HG03432 (cell line): ENCODE results near the gene KIF21A.
A peak's percentile ranks its signal among the peaks of the same experiment; 100 is the strongest.
"Not testable (repeated sequence)": the region's sequence is repeated elsewhere in the genome, so short reads cannot be mapped to it uniquely, and the experiment has no call there.

Experiments used
- ATAC-seq: cut with Tn5 transposase; IDR thresholded peaks from one replicate; pipeline ENCODE4 v1.9.1; 2021; ENCODE audit warnings: mild to moderate bottlenecking, moderate library complexity; ENCODE audit not compliant: unreplicated experiment

Gene KIF21A

GRCh38 chr12:39443081-39443928 is at the start of gene KIF21A:
TSS of gene KIF21A (minus strand) at chr12:39443120. CDS start at chr12:39442970, 150 bp downstream.
- ATAC-seq, result peak; percentile 92

DNA sequence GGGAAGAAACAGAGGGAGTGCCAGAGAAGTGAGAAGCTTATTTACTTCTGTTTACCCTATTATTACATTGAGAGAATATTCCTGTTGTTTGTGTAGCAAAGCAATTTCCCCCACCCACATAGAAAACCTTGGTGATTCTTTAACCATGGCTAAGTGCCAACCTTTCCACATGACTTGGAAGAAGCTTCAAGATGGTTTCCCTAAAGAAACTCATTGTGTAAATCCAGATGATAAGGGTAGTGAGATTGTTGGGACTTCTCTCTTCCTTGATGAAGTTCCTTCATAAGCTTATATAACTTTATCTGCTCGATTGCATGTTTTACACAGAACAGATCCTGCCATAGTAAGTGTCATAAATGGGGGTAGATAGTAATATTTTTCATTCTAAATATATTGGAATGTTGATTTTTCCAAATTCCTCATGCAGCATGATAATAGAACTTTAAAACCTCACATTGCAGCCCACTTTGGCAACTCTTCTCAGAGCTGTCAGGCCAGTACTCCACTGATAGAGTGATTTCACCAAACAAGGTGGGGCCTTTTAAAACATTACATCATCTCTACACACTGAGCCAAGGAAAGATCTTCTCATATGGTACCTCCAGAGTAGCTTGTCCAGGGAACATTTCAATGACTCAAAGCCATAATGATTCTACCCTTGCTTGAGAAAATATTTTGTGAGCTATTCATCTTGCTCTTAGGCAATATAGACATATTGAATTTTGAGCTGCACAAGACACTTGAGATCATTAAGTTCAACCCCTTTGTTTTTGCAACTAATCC is 47.8 kb upstream of the KIF21A start:
- no peak for ATAC-seq

- ATAC-seq, result no peak
These were observed 40.7 kb upstream of the KIF21A start for GRCh38 chr12:39483597-39483996.

GRCh38 chr12:39483042-39483441 is 40.1 kb upstream of the KIF21A start:
- no peak for ATAC-seq

GRCh38 chr12:39476894-39477293 is 34.0 kb upstream of the KIF21A start:
- ATAC-seq, result no peak

GRCh38 chr12:39476121-39476520 is 33.2 kb upstream of the KIF21A start:
- no peak for ATAC-seq

DNA sequence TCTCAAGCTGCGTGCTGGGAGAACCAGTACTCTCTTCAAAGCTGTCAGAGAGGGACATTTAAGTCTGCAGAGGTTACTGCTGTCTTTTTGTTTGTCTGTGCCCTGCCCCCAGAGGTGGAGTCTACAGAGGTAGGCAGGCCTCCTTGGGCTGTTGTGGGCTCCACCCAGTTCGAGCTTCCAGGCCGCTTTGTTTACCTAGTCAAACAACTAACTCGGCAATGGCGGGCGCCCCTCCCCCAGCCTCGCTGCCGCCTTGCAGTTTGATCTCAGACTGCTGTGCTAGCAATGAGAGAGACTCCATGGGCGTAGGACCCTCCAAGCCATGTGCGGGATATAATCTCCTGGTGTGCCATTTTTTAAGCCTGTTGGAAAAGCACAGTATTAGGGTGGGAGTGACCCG is 32.2 kb upstream of the KIF21A start:
- not testable (repeated sequence) for ATAC-seq

- peak; percentile 95 for ATAC-seq
These were observed 24.5 kb upstream of the KIF21A start for GRCh38 chr12:39467432-39467870.

- ATAC-seq, result no peak
These were observed 22.2 kb upstream of the KIF21A start for GRCh38 chr12:39464976-39465695.

DNA sequence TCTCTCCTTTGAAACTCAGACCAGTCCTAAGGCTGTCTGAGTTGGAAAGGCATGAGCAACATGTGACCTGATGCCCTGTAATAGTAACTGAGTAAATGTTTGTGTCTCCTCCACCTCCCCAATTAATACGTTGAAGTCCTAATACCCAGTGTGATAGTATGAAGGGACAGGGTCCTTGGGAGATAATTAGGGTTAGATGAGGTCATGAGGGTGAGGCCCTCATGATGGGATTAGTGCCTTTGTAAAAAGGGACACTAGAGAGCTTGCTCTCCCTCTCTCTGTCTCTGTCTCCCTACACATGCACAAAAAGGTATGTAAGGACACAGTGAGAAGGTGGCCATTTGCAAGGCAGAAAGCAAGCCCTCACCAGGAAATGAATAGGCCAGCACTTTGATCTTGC is 18.1 kb upstream of the KIF21A start:
- no peak for ATAC-seq

DNA sequence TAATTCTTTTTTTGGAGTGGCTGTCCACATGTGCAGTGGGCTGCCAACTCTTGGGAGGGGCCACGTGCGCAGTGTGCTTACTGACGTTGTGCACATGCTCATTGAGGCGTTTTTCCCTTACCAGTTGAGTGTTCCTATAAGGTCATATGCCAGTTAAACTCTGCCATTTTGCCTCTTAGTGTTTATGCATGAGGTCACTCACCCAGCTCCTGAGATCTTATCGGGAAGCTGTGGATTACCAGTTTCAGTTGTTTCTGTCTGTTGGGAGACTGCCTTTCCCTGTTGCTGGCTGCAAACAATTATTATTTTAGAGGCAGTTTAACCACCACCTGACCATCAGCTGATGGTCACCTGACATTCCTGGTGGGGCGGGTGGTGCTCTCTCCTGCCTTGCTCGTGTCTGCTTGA is 16.1 kb upstream of the KIF21A start:
- ATAC-seq, result no peak

- ATAC-seq, result no peak
These were observed 9.1 kb upstream of the KIF21A start for GRCh38 chr12:39451977-39452376.

DNA sequence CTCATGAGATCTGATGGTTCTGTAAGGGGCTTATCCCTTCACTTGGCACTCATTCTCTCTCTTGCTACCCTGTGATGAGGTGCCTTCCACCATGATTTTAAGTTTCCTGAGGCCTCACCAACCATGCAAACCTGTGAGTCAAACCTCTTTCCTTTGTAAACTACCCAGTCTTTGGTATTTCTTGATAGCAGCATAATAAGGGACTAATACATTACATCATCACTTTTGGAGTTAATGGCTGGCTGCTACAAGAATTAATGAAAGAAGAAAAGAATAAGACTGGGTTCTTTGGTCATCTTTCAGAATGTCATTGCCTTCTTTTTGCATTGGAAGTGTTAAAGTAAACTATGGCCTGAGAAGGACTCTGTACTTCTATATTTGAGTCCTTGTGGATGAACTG is 5.1 kb upstream of the KIF21A start:
- no peak for ATAC-seq

GRCh38 chr12:39443929-39444209 is 949 bp upstream of the KIF21A start:
- no peak for ATAC-seq

GRCh38 chr12:39442831-39443080 is 164 bp downstream of the KIF21A start:
- ATAC-seq, result peak; percentile 33

DNA sequence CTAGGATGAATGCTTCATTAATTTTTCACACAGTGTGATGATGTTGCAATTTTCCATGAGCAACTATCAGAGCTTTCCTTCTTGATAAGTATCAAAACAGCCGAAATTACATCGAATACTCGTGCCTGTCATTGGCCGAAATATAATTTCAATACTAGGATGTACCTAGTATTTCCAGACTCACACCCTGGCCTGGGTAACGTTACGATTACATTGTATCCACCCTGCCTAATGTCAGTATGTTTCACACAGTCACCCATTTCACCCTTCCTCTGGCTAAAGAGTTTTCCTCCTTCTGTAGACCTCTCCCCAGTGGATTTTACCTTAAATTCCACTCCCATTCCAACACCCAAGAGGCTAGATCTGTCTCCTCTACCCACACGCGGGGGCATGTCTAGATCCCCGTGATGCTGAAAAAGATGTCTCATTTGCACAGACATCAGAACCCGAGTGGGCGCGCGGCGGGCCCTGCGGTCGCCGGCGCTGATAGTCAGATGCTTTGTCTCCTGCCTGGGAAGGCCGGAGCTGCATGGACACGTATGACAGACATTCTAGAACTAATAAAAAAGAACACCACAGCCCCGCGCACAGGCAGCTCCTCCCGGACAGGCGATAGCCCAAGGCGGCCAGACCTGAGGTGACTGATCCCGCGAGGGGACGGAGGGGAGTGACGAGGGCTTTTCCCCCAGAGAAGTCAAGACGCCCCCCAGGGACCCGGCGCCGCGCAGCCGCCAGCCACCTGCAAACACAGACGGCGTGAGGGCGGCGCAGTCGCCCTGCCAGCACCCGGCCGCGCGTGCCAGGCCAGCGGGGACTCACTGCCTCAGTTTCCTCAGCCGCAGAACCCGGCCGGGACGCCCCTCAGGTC is 723 bp downstream of the KIF21A start:
- peak; percentile 37 for ATAC-seq

GRCh38 chr12:39441189-39441962 is 1.5 kb downstream of the KIF21A start:
- no peak for ATAC-seq

DNA sequence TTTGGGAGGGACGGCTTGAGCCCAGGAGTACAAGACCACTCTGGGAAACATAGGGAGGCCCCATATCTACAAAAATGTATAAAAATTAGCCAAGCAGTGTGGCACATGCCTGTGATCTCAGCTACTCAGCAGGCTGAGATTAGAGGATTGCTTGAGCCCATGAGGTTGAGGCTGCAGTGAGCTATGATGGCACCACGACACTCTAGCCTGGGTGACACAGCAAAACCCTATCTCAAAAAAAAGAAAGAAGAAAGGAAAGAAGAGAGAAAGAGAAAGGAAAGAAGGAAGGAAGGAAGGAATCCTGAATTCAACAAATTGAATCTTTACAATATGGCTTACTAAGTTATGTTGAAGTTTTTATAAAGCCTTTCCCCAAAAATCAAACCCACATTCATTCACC is 2.1 kb downstream of the KIF21A start:
- no peak for ATAC-seq

DNA sequence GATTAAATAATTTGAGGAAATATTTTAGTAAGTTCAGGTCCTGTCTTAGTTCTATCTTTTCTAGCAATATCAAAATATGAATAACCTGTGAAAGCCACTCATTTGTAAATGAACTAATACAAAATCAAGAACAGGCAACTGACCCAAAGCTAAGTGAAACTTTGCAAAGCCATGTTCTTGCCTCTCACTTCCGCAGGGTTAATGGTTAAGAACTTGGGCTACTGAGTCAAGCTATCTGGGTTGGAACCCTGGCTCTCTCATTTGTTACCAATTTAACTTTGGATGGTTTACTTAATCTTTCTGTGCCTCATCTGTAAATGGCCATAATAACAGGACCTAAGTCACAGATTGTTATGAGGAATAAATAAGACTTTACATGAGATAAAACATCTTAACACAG is 2.8 kb downstream of the KIF21A start:
- no peak for ATAC-seq

- no peak for ATAC-seq
These were observed 7.4 kb downstream of the KIF21A start for GRCh38 chr12:39435531-39435930.
